Measurements from ENCODE around the gene PILRA. TPM values are rescaled to one million over a fixed set of nuclear protein-coding genes. Genes with fewer than 3 reads are reported as not detected.

PILRA gene
- total RNA-seq, 4 donors from 2014 or later, result 3.3 to 8.8 (median 5.4) TPM

- Histone ChIP-seq H3K27me3 (no peaks in the 10 kb centered on the region), H3K36me3 (peaks cover 73 to 99% (median 98%) of the 10 kb centered on the region in 4 donors), H3K4me1 (no peaks in the 10 kb centered on the region), H3K27ac (replicated peaks in 1 of 4) (no peak overlapping the region), H3K9me3 (no peaks in the 10 kb centered on the region), H3K4me3 (no peak overlapping the region)
- no peak for DNase-seq (ENCODE audit: extremely low spot score)
- WGBS, result 92% methylated on average over 6 of the region's 6 CpGs
- TF ChIP-seq POLR2A (IDR thresholded peaks at IDR 0.05; ENCODE audit: low read depth), result no peak
- TF ChIP-seq POLR2AphosphoS5 (IDR thresholded peaks at IDR 0.05), result no peak
- no peak for TF ChIP-seq CTCF (IDR thresholded peaks at IDR 0.05)
- no peak for TF ChIP-seq EP300 (IDR thresholded peaks at IDR 0.05)
- intact Hi-C loops (cut with DNase I), result no loop called here
Observed at GRCh38 chr7:100353685-100354330, 19.5 kb upstream of the PILRA start.

GRCh38 chr7:100356416-100357068, 16.7 kb upstream of the PILRA start:
- intact Hi-C loops (cut with DNase I), result loop anchor here (5.0 kb wide), 1 partner anchor 51 kb away; no protein-coding TSS in a partner anchor
- no peak overlapping the region for H3K27ac ChIP-seq (replicated peaks in 1 of 4)
- TF ChIP-seq CTCF (IDR thresholded peaks at IDR 0.05) (no peak), POLR2A (IDR thresholded peaks at IDR 0.05; ENCODE audit: low read depth) (no peak), EP300 (IDR thresholded peaks at IDR 0.05) (no peak), POLR2AphosphoS5 (IDR thresholded peaks at IDR 0.05) (no peak)
- no peaks in the 10 kb centered on the region for H3K9me3 ChIP-seq
- 100% methylated on average over 1 of the region's 8 CpGs for WGBS
- H3K36me3 ChIP-seq, result peaks cover 85 to 100% (median 99%) of the 10 kb centered on the region in 4 donors
- no peaks in the 10 kb centered on the region for H3K27me3 ChIP-seq
- H3K4me1 ChIP-seq, result no peaks in the 10 kb centered on the region
- H3K4me3 ChIP-seq, result no peak overlapping the region
- no peak for DNase-seq (ENCODE audit: extremely low spot score)

- H3K4me3 ChIP-seq, result no peak overlapping the region
- TF ChIP-seq EP300 (IDR thresholded peaks at IDR 0.05), result no peak
- no peak for TF ChIP-seq POLR2A (IDR thresholded peaks at IDR 0.05; ENCODE audit: low read depth)
- no peak for TF ChIP-seq POLR2AphosphoS5 (IDR thresholded peaks at IDR 0.05)
- no peak for TF ChIP-seq CTCF (IDR thresholded peaks at IDR 0.05)
- H3K9me3 ChIP-seq, result no peaks in the 10 kb centered on the region
- intact Hi-C loops (cut with DNase I), result loop anchor here (5.0 kb wide), 1 partner anchor 50 kb away; no protein-coding TSS in a partner anchor
- H3K36me3 ChIP-seq, result peaks cover 90 to 100% (median 100%) of the 10 kb centered on the region in 4 donors
- 96% methylated on average over 4 of the region's 6 CpGs for WGBS
- H3K27me3 ChIP-seq, result no peaks in the 10 kb centered on the region
- H3K27ac ChIP-seq (replicated peaks in 1 of 4), result no peak overlapping the region
- DNase-seq (ENCODE audit: extremely low spot score), result no peak
- H3K4me1 ChIP-seq, result no peaks in the 10 kb centered on the region
Observed at GRCh38 chr7:100357131-100357561, 16.1 kb upstream of the PILRA start.

- TF ChIP-seq CTCF (IDR thresholded peaks at IDR 0.05) (no peak), EP300 (IDR thresholded peaks at IDR 0.05) (no peak), POLR2A (IDR thresholded peaks at IDR 0.05; ENCODE audit: low read depth) (no peak), POLR2AphosphoS5 (IDR thresholded peaks at IDR 0.05) (no peak)
- no peaks in the 10 kb centered on the region for H3K9me3 ChIP-seq
- peaks cover 86 to 100% (median 100%) of the 10 kb centered on the region in 4 donors for H3K36me3 ChIP-seq
- intact Hi-C loops (cut with DNase I), result loop anchor here (5.0 kb wide), 1 partner anchor 49 kb away; no protein-coding TSS in a partner anchor
- DNase-seq (ENCODE audit: extremely low spot score), result no peak
- no peaks in the 10 kb centered on the region for H3K27me3 ChIP-seq
- 84% methylated on average over 10 of the region's 11 CpGs for WGBS
- no peak within 1 kb of the TSS for H3K4me3 ChIP-seq
- no peak within 1 kb of the TSS for H3K27ac ChIP-seq (replicated peaks in 1 of 4)
- H3K4me1 ChIP-seq, result no peaks in the 10 kb centered on the region
Observed at GRCh38 chr7:100358027-100358856, 15.0 kb upstream of the PILRA start, which contains the start of gene PILRB. Gene PILRB, plus strand, starts transcription at chr7:100358117. Its CDS starts 186 bp downstream, at chr7:100358303.

Data from esophagus muscularis mucosa (tissue), 4 donors.